Right ventricle myocardium inferior (tissue), 1 donor: ENCODE results near the gene CDKN3. TPM values are rescaled to one million over a fixed set of nuclear protein-coding genes. Genes with fewer than 3 reads are reported as not detected.
"Not testable (repeated sequence)": the region's sequence is repeated elsewhere in the genome, so short reads cannot be mapped to it uniquely, and the experiment has no call there.

Experiments
- ATAC-seq: fragments of 200-7000 bp; cut with Tn5 transposase; one replicate; pipeline ENCODE4 v1.9.1; 2020; ENCODE audit warnings: mild to moderate bottlenecking, moderate library complexity
- DNase-seq: peaks from one replicate; pipeline ENCODE4 v3.0.0; 2021; ENCODE audit errors: missing footprints
- intact Hi-C: fragments of 100-400 bp; cut with DNase I; formaldehyde crosslinking; loops from one replicate; pipeline ENCODE4 v1.11.0; 2022
- total RNA-seq: library from RNA; stranded (reverse); fragmentation: NEBNext Ultra II Directional; extraction: Animal tissue kit (Norgen Biotek cat#: 25700); gene quantifications from one replicate; pipeline ENCODE4 v1.2.1, GENCODE V29; 2021
- donor health status: DM: no; HTN: yes; CAD: no; lungs with severe emphysema.

CDKN3 gene
- total RNA-seq, 1 donor from 2014 or later = 4.7 TPM

DNA sequence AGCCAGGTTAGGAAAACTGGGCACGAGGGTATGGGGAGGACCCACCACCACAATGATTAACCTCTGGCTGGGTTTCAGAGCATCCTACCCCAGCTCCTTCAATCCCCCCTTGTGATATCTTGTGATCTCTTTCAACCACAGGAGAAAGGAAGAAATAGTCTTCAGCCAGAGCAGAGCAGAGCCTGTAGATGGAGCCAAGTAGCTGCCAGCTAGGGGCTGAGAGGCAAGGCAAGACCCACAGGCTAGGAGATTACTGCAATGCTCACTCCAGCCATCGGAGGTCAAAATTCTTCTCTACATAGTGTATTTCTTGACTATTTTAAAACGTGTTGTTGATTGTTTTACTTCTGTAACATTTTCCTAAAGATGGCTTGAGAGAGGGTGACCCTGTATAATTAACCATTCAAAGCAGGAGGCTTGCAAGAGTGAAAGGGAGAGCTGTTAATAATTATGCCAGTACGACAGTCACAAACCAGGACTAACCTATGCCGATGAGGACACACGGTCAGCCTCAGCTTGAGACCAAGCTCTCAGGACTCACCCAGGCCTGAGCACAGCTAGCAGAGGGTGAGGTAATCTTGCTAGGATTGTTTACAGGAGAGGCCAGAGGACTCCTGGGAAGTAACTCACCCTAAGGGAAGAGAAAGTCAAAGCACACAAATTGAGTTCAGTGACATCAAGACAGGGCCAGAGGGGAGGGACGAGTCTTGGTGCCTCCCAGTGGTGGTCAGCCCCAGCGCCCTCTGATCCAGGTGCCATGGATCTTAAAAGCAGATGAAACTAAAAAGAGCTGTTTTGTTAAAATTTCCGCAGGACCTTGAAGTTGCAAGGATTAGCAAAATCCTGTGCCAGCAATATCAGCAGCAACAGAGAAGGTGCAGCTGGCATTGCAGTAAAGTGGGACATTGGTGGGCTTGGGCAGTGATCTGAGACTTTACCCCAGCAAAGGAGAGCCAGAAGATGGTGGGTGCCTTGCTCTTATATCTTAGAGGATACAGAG lies 29.8 kb upstream of the CDKN3 start:
- ATAC-seq = peak; percentile 41
- no peak for DNase-seq
- intact Hi-C loops = no loop called here

GRCh38 chr14:54368291-54368690 lies 28.5 kb upstream of the CDKN3 start:
- ATAC-seq = no peak
- intact Hi-C loops = no loop called here
- DNase-seq = no peak

GRCh38 chr14:54369343-54369742 lies 27.5 kb upstream of the CDKN3 start:
- intact Hi-C loops = no loop called here
- ATAC-seq (no peak), DNase-seq (no peak)

DNA sequence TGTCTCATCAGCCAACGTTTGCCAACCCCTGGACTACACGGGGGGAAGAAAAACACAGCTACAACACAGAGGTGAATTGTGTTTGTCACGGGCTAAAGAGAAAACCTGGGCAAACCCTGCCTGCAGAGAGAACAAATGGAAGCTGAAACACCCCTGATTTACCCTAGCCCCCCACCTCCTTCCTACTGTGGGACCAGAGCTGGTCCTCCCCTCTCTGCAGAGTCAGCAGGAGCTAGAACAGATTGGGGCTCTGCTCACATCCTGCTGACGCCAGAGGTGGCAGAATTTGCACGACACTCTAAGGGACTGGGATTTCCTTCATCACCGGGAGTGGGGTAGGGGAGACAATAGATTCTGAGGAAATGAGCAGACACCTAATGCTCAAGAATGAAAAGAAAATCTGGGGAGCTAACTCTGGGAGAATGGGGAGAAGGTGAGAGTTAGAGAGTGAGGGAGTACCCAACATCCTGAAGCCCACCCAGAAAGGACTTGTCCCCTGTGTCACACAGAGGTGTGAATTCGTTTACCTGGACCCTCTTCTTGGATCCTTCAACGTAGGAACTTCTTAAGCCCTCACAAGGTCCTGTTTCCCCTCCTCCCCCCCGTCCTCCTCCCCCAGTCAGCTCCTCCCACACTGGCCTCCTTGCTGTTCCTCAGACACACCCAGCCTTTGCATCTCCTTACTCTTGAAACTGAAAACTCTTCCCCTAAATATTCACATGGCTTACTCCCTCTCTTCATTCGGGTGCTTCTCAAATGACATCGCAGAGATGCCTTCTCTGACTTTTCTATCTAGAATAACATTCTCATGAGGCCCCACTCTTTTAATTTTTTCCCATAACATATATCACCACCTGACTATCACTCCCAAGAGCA lies 26.2 kb upstream of the CDKN3 start:
- ATAC-seq (no peak), DNase-seq (no peak)
- intact Hi-C loops = no loop called here

GRCh38 chr14:54374117-54374884 lies 22.5 kb upstream of the CDKN3 start:
- intact Hi-C loops = no loop called here
- DNase-seq = no peak

GRCh38 chr14:54377501-54377900 lies 19.3 kb upstream of the CDKN3 start:
- intact Hi-C loops = no loop called here
- DNase-seq = no peak
- no peak for ATAC-seq

More at GRCh38 chr14:54374117-54374884, 22.5 kb upstream of the CDKN3 start:
- peak; percentile 34 for ATAC-seq

- DNase-seq, intact Hi-C loops, ATAC-seq: not testable (repeated sequence)
Measured at GRCh38 chr14:54378893-54379292, 17.9 kb upstream of the CDKN3 start.

GRCh38 chr14:54380558-54380957 lies 16.2 kb upstream of the CDKN3 start:
- DNase-seq, intact Hi-C loops, ATAC-seq: not testable (repeated sequence)

GRCh38 chr14:54381821-54382220 lies 15.0 kb upstream of the CDKN3 start:
- intact Hi-C loops = no loop called here
- ATAC-seq (no peak), DNase-seq (no peak)

DNA sequence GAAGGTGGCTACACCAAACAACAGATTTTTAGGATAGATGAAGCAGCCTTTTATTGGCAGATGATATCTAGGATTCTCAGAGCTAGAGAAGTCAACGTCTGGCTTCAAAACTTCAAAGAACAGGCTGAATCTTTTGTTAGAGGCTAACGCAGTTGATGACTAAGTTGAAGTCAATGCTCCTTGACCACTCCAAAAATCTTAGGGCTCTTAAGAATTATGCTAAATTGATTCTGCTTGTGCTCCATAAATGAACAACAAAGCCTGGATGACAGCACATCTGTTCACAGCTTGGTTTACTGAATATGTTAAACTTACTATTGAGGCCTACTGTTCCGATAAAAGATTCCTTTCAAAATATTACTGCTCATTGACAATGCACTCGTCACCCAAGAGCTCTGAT lies 13.0 kb upstream of the CDKN3 start:
- DNase-seq (no peak), ATAC-seq (no peak)
- intact Hi-C loops = no loop called here

DNA sequence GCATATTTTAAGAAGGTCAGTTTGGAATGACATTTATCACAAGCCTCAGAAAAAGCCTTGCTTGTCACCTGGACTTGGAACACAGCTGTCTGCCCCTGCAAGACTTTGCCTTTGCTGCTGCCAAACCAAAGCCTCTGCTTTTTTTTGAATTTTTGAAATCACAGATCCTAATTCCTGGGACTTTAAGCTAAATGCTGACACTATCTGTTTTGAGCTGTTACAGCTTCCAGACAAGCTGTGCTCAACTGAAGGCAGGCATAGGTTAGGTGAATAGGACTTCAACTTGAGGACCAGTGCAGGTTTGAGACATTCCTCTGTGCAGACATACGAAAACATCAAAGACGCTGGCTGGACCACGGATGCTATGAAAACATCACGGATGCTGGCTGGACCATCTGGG lies 11.3 kb upstream of the CDKN3 start:
- intact Hi-C loops = no loop called here
- ATAC-seq (no peak), DNase-seq (no peak)

GRCh38 chr14:54387328-54387727 lies 9.5 kb upstream of the CDKN3 start:
- ATAC-seq = no peak
- no peak for DNase-seq
- intact Hi-C loops = no loop called here

- ATAC-seq (no peak), DNase-seq (no peak)
- intact Hi-C loops = no loop called here
Measured at GRCh38 chr14:54392131-54392859, 4.5 kb upstream of the CDKN3 start.

DNA sequence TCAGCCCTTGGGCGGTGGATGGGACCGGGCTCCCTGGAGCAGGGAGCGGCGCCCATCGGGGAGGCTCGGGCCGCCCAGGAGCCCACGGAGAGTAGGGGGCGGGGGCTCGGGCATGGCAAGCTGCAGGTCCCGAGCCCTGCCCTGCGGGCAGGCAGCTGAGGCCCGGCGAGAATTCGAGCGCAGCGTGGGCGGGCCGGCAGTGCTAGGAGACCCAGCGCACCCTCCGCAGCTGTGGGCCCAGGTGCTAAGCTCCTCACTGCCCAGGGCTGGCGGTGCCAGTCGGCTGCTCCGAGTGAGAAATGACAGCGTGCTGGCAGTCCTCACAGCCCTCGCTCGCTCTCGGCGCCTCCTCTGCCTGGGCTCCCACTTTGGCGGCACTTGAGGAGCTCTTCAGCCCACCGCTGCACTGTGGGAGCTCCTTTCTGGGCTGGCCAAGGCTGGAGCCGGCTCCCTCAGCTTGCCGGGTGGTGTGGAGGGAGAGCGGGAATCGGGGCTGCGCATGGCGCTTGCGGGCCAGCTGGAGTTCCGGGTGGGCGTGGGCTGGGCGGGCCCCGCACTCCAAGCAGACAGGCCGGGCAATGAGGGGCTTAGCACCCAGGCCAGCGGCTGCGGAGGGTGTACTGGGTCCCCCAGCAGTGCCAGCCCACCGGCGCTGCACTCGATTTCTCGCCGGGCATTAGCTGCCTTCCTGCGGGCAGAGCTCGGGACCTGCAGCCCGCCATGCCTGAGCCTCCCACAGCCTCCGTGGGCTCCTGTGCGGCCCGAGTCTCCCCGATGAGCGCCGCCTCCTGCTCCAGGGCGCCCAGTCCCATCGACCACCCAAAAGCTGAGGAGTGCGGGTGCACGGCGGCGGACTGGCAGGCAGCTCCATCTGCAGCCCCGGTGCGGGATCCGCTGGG lies 3.6 kb upstream of the CDKN3 start:
- intact Hi-C loops, ATAC-seq: not testable (repeated sequence)
- peak; percentile 57 for DNase-seq

- DNase-seq = peak; percentile 60
- intact Hi-C loops = no loop called here
- no peak for ATAC-seq
Measured at GRCh38 chr14:54394596-54394995, 2.2 kb upstream of the CDKN3 start.

DNA sequence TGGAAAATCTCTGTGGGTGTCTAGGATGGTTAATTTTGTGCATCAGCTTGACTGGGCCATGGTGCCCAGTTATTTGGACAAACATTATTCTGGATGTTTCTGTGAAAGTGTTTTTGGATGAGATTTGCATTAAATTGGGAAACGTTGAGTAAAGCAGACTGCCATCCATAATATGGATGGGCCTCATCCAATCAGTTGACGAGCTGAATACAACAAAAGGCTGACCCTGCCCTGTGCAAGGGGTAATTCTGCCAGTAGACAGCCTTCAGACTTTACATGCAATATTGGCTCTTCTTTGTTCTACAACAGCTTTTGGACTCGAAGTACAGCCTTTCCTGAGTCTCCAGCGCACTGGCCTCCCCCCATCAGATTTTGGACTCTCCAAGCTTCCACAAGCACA lies 1.5 kb upstream of the CDKN3 start:
- DNase-seq = no peak
- no peak for ATAC-seq
- intact Hi-C loops = no loop called here

DNA sequence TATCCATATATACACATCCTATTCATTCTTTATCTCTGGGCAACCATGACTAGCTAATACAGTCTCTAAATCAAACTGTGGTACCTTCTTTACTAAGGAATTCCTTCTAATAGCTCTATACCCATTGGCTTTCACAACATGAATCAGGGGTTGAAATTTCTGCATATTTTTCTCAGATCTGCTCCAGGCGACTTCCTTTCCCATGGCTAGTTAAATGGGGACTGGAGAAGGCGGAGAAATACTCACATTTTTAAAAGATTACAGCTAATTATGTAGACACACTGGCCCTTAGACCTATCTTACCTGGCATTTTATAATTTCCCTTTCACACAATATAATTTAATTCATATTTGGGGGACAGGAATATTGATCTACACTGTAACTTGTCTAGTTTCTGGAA lies 1.1 kb upstream of the CDKN3 start:
- intact Hi-C loops = loop anchor here (1.0 kb wide), 1 partner anchor 46 kb away; the partner anchor contains the start of gene CNIH1
- DNase-seq (no peak), ATAC-seq (no peak)
